GM18519 (cell line): ENCODE measurements around the gene COL6A3.

Experiments
- ATAC-seq: cut with Tn5 transposase; IDR thresholded peaks from one replicate; pipeline ENCODE4 v1.9.1; 2021; ENCODE audit warnings: mild to moderate bottlenecking, moderate library complexity; ENCODE audit not compliant: unreplicated experiment, low FRiP score

COL6A3 gene

GRCh38 chr2:237445611-237446337, 31.8 kb upstream of the COL6A3 start:
- no peak for ATAC-seq

- ATAC-seq, result no peak
Measured at GRCh38 chr2:237444071-237444470, 30.1 kb upstream of the COL6A3 start.

DNA sequence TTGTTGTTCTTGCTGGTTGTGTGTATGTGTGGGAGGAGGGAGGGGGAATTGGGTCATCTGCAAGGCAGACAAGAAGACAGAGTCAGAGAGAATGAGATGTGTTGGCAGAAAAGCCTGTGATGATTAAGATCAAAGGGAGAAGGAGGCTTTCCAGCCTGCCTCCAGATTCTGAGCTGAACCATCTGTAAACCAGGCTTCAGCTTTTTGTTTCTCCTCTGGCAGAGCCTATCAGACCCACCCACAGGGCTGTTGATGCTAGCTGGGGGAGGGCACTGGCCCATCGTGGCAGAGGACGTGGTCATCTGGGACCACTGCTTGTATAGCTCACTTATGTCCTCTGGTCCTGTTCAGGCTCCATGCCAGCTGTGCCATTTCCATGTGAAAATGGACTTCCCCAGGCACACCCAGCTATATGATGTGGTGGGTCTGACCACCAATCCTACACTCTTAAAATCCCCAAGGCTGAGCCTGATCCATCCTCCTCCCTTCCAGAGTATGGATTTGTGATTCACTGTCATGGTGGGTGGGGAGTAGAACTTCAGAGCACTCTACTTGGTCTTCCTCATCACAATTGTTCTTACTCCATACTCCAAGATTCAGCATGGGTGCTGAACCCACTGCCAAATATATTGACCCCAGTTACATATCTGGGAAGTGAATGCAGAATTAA, 27.8 kb upstream of the COL6A3 start:
- ATAC-seq, result no peak

- no peak for ATAC-seq
Measured at GRCh38 chr2:237440819-237441281, 26.9 kb upstream of the COL6A3 start.

- no peak for ATAC-seq
Measured at GRCh38 chr2:237438080-237438940, 24.3 kb upstream of the COL6A3 start.

DNA sequence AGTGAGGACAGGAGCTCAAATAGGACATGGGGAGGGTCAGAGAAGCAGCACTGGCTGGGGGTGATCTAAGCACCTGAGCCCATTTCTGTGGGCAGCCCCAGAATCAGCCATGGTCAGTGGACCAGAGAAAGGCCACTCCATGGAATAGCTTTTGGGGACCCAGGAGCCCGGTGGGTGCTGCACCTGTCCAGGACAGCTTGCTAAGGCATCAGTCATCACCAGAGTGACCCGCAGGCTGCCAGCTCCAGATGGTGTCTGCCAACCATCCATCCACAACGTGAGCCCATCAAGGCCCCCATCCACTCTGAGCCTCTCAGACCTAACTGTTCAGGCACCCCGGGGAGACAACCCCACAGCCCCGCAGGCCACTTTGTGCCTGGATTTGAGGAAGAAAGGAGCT, 23.6 kb upstream of the COL6A3 start:
- no peak for ATAC-seq

DNA sequence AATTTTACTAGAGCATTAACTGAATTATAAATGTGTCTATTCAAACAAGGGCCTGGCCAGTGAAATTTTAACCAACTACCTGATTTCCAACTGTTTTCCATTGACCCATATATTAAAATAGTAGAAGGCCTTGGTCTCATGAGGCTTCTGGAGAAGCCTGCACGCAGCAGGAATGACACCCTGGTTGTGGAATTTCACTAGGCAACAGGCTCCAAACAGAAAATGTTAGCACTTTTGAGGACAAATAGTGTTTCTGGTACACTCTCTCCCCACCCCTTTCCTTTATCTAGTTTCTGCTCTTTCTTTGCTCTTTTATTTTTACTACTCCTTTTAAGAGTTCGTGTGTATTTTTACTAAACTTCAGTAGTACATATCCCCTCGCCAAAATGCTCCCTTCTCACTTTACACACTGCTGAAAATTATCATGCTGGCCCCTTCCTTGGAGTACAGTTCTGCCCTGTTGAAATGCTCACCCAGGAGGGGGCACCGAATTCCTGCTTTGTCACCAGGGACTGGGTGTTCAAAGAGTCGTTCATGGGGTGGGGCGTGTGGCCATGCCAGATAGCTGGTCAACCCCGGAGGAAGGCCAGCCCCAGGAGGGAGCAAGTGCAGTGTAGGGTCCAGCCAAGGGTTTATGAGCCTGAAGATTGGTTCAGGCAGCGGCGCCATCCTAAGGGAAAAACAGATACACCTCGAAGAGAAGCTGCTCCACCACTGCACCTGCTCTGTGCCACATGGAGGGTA, 22.1 kb upstream of the COL6A3 start:
- ATAC-seq, result no peak

- no peak for ATAC-seq
Measured at GRCh38 chr2:237434866-237435311, 20.9 kb upstream of the COL6A3 start.

- ATAC-seq, result no peak
Measured at GRCh38 chr2:237433920-237434676, 20.1 kb upstream of the COL6A3 start.

GRCh38 chr2:237432484-237433092, 18.6 kb upstream of the COL6A3 start:
- no peak for ATAC-seq

DNA sequence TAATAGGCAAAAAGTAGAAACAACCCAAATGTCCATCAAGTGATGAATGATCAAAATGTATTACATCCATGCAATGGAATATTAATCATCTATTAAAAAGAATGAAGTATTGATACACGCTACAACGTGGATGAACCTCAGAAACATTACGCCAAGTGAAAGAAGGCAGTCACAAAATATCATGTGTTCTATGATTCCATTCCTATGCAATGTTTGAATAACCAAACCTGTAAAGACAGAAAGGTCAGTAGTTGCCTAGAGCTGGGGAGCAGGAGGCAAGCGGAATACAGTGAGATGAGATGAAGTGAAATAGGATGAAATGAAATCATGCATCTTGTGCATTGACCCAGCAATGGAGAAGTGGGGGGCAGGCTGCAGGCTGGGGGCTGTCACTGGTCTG, 17.9 kb upstream of the COL6A3 start:
- ATAC-seq, result no peak

GRCh38 chr2:237431372-237431771, 17.4 kb upstream of the COL6A3 start:
- no peak for ATAC-seq

- no peak for ATAC-seq
Measured at GRCh38 chr2:237430861-237431260, 16.9 kb upstream of the COL6A3 start.

DNA sequence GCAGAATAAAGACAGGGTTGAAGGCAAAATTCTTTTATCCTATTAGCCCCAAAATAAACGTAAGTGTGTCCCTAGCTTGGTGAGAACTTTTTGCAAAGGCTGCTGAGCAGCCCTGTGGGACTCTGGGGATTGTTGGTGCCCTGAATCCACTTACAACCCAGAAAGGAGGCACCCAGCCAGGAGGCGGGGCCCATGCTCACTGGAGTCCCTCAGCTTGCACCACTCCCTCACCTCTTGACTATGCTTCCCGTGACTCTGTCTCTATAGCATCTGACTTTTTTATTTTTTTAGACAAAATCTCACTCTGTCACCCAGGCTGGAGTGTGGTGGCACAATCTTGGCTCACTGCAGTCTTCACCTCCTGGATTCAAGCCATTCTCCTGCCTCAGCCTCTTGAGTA, 15.8 kb upstream of the COL6A3 start:
- ATAC-seq, result no peak

DNA sequence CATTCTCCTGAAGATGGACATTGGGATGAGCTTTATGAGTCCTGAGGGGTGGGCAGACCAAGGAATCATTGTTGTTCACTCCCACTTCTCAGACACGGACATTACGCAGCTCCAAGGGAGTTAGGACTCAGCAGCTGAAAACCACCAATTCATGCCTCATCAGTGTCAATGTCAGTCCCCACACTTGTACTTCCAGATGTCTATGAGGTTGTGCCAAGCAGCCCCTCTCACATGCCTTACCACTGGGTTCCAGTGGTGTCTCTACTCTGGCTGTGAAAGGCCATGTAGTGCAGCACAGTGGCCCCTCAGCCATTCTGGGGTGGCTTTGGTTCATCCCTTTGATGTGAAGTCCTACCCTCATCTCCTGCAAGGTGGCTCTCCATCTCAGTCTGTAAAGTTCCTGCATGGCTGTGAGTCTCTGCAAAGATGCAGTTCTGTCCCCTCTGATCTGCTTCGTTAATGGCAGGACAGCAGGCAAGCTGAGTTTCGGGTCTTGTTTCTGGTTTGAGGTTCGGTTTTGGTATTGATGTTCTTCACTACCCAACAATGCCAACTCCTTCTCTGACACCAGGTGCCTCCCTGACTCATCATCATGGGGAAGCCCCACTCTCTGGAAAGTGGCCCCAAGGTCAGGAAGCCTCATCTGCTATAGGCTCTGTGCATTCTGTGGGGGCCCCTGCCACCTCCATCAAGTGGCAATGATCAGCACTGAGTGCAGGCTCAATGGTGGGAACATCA, 14.0 kb upstream of the COL6A3 start:
- no peak for ATAC-seq

DNA sequence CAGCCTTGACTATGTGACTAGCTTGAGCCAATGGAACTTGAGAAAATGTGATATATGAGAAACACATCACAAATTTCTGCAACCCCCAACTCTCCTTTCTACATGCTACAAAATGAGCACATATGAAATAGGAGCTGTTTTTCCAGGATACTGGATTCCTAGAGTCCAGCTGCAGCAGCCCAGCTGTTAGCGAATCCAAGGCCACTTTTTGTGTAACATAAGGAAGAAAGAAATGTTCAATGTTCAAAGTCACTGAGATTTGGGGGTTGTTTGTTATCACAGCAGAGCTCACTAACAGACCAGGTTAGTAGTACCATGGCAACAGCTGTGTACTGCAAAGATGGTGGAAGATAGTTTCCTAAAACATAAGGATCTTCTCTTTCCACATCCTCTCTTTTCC, 12.6 kb upstream of the COL6A3 start:
- ATAC-seq, result no peak

DNA sequence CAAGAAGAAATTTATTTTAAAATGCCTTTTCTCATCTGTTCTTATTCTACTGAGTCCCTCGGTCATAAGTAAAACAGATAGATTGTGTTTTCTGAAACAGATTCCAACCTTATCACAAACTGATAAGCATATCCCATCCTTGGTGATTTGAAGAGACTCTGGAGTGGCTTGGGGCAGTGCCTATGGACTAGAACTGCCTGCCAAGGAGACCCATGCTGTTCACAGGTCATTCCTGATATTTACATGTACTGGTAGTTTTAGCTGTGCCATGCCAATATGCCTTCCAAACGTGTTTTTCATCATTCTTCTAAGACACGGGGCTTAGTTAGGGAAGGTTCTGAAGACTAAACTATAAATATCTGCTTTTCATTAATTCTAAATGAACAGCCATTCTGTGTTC, 11.4 kb upstream of the COL6A3 start:
- no peak for ATAC-seq

DNA sequence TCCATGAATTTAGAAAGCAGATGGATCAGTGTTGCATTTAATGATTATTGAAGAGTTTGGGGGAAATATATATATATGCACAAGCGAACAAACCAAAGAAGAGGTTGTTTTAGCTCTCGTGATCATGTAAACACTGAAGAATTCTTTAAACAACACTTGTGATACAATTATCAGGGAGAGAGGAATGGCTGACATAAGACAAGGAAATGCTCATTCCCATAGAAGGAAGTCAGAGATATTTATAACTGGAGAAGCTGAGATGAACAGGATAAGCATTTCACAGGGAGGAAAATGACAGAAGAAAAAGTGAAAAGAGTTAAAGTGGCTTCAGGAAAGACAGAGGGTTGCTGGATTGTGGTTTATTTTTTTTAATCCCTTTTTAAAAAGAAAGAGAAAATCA, 10.6 kb upstream of the COL6A3 start:
- no peak for ATAC-seq

DNA sequence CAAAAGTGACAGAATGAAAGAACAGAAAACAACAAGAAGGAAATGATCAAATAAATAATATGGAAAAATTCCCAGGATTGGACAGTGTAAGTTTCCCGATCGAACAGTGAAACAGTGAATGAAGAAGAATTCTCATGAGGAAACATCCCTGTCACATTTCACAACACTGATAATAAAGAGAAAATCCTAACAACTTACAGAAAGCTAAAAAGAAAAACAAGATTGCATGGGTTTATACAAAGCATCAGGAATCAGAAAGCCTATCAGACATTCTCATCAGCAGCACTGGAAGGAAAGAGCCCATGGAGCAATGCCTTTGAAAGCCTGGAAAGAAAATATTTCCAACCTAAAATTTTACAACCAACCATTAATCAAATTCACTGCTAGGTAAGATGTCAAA, 9.9 kb upstream of the COL6A3 start:
- no peak for ATAC-seq
